Psoas muscle (tissue), 8 donors: Measurements from ENCODE around the gene AURKAIP1. TPM values are rescaled to one million over a fixed set of nuclear protein-coding genes. Genes with fewer than 3 reads are reported as not detected.

Experiments used
- ATAC-seq, 4 donors: fragments of 200-7000 bp; cut with Tn5 transposase; one replicate each; pipeline ENCODE4 v1.9.1; 2020; ENCODE audit warnings: moderate library complexity in 3 of 4, mild to moderate bottlenecking in 2 of 4
- DNase-seq, 2 donors: peaks; one replicate each; pipeline ENCODE4 v3.0.0-alpha.2; 2020
- H3K27ac ChIP-seq: fragments of 200-600 bp; one replicate; pipeline ENCODE4 v1.8.0; 2022
- H3K27me3 ChIP-seq, 3 donors: fragments of 200-600 bp in 1 of 3; one replicate each; pipeline versions ENCODE4 v1.6.1 to v1.8.0; 2013 to 2022; ENCODE audit warnings: low read length in 2 of 3, mild to moderate bottlenecking in 2 of 3, moderate library complexity in 1 of 3; ENCODE audit not compliant: insufficient read depth in 3 of 3
- H3K36me3 ChIP-seq, 2 donors: fragments of 200-600 bp in 1 of 2; one replicate each; pipeline versions ENCODE4 v1.6.1 to v1.8.0; 2013 to 2022; ENCODE audit warnings: low read depth in 1 of 2, mild to moderate bottlenecking in 1 of 2, moderate library complexity in 1 of 2; ENCODE audit not compliant: insufficient read depth in 1 of 2
- H3K4me1 ChIP-seq: fragments of 200-600 bp; one replicate; pipeline ENCODE4 v1.8.0; 2022
- H3K4me3 ChIP-seq: fragments of 200-600 bp; one replicate; pipeline ENCODE4 v1.8.0; 2022; ENCODE audit warnings: mild to moderate bottlenecking
- H3K9me3 ChIP-seq: fragments of 200-600 bp; one replicate; pipeline ENCODE4 v1.8.0; 2022
- WGBS, 3 donors: extraction: QIAGEN DNeasy Blood & Tissue Kit; methylation state at CpG; one replicate each; pipeline versions ENCODE4 v1.1.6 to v1.1.7; 2013; 5-methylcytosine and 5-hydroxymethylcytosine counted together
- intact Hi-C, 2 donors: fragments of 100-400 bp; cut with DNase I; formaldehyde crosslinking; loops; one replicate each; pipeline versions ENCODE4 v1.11.0 to v1.14.2; 2022
- polyA plus RNA-seq, 3 donors: library from polyadenylated mRNA; stranded (reverse); fragments of 200-250 nt; gene quantifications; one replicate each; pipeline ENCODE4 v1.2.3, GENCODE V29; 2013
- total RNA-seq, 4 donors: library from RNA; stranded (reverse); fragmentation: NEBNext Ultra II Directional in 2 of 4; extraction: Animal tissue kit (Norgen Biotek cat#: 25700) in 2 of 4; gene quantifications; one replicate each; pipeline versions ENCODE4 v1.2.1 to v1.2.4, GENCODE V29; 2021 to 2023
- TF ChIP-seq, protein P1 (sequence below): fragments of 200-600 bp; IDR thresholded peaks from one replicate; pipeline ENCODE4 v1.8.0; 2022; ENCODE audit warnings: antibody characterized with exemption
- donor health status: healthy with polysubstance abuse.
- donor health status: DM: no; HTN: no; CAD: no; lungs with moderate emphysema.
- donor health status: Bipolar disorder and iron deficiency.
- donor health status: healthy.
- donor health status: DM: yes; HTN: yes; CAD: no.
- donor health status: DM: no; HTN: no; CAD: no.
- donor health status: DM: no; HTN: no; CAD: no.
- donor health status: DM: yes; HTN: yes; CAD: no.

The AURKAIP1 gene
- total and polyA plus RNA-seq, 7 donors: 180 to 534 (median 194) TPM

DNA sequence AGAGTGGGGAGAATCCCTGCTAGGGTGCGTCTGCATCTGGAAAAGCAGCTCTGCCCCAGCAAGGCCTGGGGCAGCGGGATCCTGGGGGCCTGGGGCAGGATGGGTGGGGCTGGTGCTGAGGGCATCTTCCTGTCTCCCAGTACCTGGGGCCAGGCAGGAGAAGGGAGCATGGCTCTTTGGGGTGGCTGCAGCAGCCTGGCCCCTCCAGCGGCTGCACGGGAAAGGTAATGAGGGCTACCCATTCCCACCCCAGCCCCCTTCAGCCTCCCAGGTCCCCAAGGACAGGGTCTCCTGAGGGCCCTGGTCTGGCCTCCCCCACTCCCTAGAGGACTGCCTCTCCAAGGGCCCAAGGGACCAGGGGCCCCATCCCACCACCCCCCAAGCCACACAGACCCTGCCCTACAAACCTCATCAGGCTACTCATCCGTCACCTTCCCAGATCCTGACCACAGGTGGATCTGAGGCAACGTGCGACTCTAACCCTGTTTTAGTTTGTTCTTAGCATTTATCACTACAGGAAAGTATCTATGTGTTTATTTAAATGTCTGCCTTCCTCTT lies 47.0 kb upstream of the AURKAIP1 start:
- WGBS, 3 donors: 82 to 88% (median 86%) methylated on average over 5 to 7 of the region's 7 CpGs
- TF ChIP-seq, protein P1, sequence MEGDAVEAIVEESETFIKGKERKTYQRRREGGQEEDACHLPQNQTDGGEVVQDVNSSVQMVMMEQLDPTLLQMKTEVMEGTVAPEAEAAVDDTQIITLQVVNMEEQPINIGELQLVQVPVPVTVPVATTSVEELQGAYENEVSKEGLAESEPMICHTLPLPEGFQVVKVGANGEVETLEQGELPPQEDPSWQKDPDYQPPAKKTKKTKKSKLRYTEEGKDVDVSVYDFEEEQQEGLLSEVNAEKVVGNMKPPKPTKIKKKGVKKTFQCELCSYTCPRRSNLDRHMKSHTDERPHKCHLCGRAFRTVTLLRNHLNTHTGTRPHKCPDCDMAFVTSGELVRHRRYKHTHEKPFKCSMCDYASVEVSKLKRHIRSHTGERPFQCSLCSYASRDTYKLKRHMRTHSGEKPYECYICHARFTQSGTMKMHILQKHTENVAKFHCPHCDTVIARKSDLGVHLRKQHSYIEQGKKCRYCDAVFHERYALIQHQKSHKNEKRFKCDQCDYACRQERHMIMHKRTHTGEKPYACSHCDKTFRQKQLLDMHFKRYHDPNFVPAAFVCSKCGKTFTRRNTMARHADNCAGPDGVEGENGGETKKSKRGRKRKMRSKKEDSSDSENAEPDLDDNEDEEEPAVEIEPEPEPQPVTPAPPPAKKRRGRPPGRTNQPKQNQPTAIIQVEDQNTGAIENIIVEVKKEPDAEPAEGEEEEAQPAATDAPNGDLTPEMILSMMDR: no peak
- intact Hi-C loops: no loop called here
- DNase-seq (no peak), ATAC-seq (no peak)
- Histone ChIP-seq H3K27ac (no peak overlapping the region), H3K4me1 (no peaks in the 10 kb centered on the region), H3K4me3 (no peak overlapping the region), H3K27me3 (peaks cover 0 to 7% (median 0%) of the 10 kb centered on the region in 3 donors), H3K36me3 (no peaks in the 10 kb centered on the region), H3K9me3 (no peaks in the 10 kb centered on the region)

DNA sequence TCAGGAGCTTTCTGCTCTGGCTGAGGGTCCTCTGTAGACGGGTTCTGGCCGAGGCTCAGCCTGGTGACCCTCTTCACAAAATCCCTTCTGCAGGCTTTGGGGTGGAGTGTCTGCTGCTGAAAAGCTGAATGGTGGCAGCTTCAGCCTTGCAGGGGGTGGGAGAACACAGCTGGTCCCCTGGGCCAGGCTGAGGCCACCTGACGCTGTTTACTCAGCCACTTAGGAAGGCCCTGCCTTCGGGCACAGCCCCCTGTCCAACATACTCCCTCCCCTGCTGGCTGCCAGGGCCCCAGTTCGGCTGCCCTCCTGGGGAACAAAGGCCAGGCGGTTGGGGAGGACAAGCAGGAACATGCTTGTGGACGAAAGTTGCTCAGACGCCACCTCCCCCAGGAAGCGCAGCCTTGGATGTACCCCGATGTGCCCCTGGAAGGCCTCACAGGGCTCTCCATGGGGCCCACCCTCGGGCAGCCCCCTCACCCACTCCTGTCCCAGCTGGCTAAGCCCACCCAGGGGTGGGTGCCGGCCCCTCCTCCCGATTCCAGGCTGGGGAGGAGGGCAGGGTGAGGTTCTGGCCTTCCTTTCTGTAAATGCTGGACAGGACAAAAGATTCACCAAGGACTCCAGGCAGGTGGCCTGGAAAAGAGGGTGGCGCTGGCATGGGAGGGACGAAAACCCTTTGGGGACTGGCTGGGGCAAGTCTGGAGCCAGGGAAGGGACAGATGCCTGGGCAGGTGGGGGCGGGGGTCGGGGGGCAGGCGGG lies 46.3 kb upstream of the AURKAIP1 start, which contains the start of gene ANKRD65:
ANKRD65 (minus strand) TSS at position 130 of the 760 bp plus-strand sequence. CDS start 271 bp downstream, outside the sequence.
- no peaks in the 10 kb centered on the region for H3K4me1 ChIP-seq
- ATAC-seq (peak in 3 of 4 donors; percentile 17 to 34 (median 31)), DNase-seq (peak in 1 of 2 donors; percentile 70)
- intact Hi-C loops: no loop called here
- H3K36me3 ChIP-seq: no peaks in the 10 kb centered on the region
- no peak within 1 kb of the TSS for H3K27ac ChIP-seq
- 68 to 85% (median 72%) methylated on average over 17 to 18 of the region's 18 CpGs for WGBS, 3 donors
- TF ChIP-seq, protein P1: no peak
- no peaks in the 10 kb centered on the region for H3K9me3 ChIP-seq
- peak within 1 kb of the TSS; percentile 65 for H3K4me3 ChIP-seq
- peaks cover 0 to 3% (median 0%) of the 10 kb centered on the region in 3 donors for H3K27me3 ChIP-seq

DNA sequence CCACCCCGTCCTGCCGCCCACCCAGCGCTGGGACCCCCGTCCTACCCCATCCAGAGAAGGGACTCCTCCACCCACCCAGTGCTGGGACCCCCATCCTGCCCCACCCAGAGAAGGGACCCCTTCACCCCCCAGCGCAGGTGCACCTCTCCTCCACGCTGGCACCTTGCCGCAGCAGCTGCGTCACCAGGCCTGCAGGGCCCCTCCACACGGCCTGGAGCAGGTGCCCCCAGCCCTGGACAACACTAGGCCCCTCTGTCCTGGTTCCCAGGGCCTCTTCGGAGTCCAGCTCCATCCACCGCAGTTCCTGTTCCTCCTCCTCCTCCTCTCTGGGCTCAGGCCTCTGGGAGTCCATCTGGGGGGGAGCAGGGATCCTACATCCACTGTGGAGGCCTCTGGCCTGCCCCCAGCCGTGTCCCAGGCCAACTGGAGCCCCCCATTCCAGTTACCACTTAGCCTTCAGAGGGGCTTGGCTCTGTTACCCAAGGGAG lies 45.7 kb upstream of the AURKAIP1 start:
- no peak for DNase-seq

DNA sequence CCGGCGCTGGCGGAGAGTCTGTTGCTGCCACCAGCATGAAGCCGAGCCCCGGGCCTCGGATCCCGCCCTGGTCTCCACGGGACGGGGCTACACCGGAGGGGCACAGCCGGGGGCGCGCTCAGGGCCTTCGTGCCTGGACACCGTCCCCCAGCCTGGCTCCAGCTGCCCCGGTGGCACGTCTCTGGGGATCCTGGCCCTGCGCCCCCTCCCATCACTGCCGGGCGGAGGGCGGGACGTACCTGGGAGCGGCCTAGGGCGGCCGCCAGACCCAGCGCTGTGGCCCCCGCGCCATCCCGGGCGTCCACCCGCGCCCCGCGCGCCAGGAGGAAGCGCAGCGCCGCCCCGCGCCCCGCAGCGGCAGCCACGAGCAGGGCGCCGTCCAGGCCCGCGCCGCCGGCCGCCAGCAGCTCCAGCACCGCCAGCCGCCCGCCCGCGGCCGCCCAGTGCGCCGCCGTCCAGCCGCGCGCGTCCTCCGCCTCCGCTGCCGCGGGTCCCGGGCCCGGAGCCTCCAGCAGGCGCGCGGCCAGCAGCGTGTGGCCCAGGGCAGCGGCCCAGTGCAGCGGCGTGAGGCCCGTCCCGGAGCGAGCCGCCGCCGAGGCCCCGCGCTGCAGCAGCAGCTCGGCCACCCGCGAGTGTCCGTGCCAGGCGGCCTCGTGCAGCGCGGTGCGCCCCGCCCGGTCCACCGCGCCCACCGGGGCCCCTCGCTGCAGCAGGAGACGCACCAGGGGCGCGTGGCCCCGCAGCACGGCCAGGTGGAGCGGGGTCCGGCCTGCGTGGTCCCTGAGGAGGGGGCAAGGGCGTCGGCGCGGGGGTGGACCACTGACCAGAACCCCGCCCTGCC lies 45.0 kb upstream of the AURKAIP1 start:
- Histone ChIP-seq H3K4me1 (no peaks in the 10 kb centered on the region), H3K4me3 (peak overlapping the region; percentile 65), H3K9me3 (no peaks in the 10 kb centered on the region), H3K36me3 (no peaks in the 10 kb centered on the region), H3K27me3 (no peaks in the 10 kb centered on the region), H3K27ac (peak overlapping the region; percentile 50)
- TF ChIP-seq, protein P1: no peak
- peak; percentile 63 to 83 (median 68) for ATAC-seq
- peak in 1 of 2 donors; percentile 63 for DNase-seq
- intact Hi-C loops: no loop called here
- 5 to 18% (median 7%) methylated on average over 18 to 112 of the region's 112 CpGs for WGBS, 3 donors

More for the DNA sequence above, 45.7 kb upstream of the AURKAIP1 start:
- Histone ChIP-seq H3K27me3 (no peaks in the 10 kb centered on the region), H3K4me3 (peak overlapping the region; percentile 65), H3K9me3 (no peaks in the 10 kb centered on the region), H3K27ac (no peak overlapping the region), H3K4me1 (no peaks in the 10 kb centered on the region), H3K36me3 (no peaks in the 10 kb centered on the region)
- TF ChIP-seq, protein P1: no peak
- intact Hi-C loops: no loop called here
- ATAC-seq: peak in 2 of 4 donors; percentile 4 to 26
- 45 to 73% (median 45%) methylated on average over 7 to 12 of the region's 12 CpGs for WGBS, 3 donors
